WTC11 (cell line): ENCODE results near the gene CRYGN. TPM values are rescaled to one million over a fixed set of nuclear protein-coding genes. Genes with fewer than 3 reads are reported as not detected.
A peak's percentile ranks its signal among the peaks of the same experiment; 100 is the strongest.

Experiments used
- ATAC-seq: fragments of 200-7000 bp; cut with Tn5 transposase; 2 replicates; pipeline ENCODE4 v1.10.0; 2021; ENCODE audit warnings: mild to moderate bottlenecking, moderate library complexity
- CTCF ChIA-PET: fragments of 300-600 bp; sonication (Branson Sonifier 250); formaldehyde crosslinking; loops from one replicate; lab custom pipeline; 2021; ENCODE audit warnings: antibody characterized with exemption; lab: Charles Lee
- POLR2A ChIA-PET: fragments of 350-600 bp; sonication (Branson Sonifier 250); formaldehyde crosslinking; loops from one replicate; lab custom pipeline; 2021; ENCODE audit warnings: antibody characterized with exemption; lab: Charles Lee
- DNase-seq: peaks from one replicate; pipeline ENCODE4 v3.0.0; 2021; ENCODE audit warnings: low spot score
- H3K27ac Mint-ChIP-seq: 2 replicates; pipeline ENCODE4 v1.8.0; 2021; ENCODE audit warnings: mixed read lengths
- H3K27me3 Mint-ChIP-seq: 2 replicates; pipeline ENCODE4 v1.8.0; 2021; ENCODE audit warnings: low read depth, mild to moderate bottlenecking, moderate library complexity, mixed read lengths
- H3K36me3 Mint-ChIP-seq: 2 replicates; pipeline ENCODE4 v1.8.0; 2021; ENCODE audit warnings: mixed read lengths
- H3K4me1 Mint-ChIP-seq: 2 replicates; pipeline ENCODE4 v1.8.0; 2022; ENCODE audit warnings: mixed read lengths
- H3K4me3 Mint-ChIP-seq: 2 replicates; pipeline ENCODE4 v1.8.0; 2021; ENCODE audit warnings: mild to moderate bottlenecking, moderate library complexity, mixed read lengths
- H3K9me3 Mint-ChIP-seq: 2 replicates; pipeline ENCODE4 v1.8.0; 2021; ENCODE audit warnings: mixed read lengths
- AR ChIP-seq: fragments of 250-450 bp; sonication (Bioruptor Pico); IDR thresholded peaks from 2 replicates; pipeline ENCODE4 v1.9.0; 2021; ENCODE audit warnings: mild to moderate bottlenecking
- ATF3 ChIP-seq: sonication (generic); formaldehyde crosslinking; conservative IDR thresholded peaks from 2 replicates; pipeline ENCODE4 v1.8.1; 2022; ENCODE audit warnings: mild to moderate bottlenecking, missing genetic modification reagents
- CBFB ChIP-seq: sonication (generic); formaldehyde crosslinking; IDR thresholded peaks from 2 replicates; pipeline ENCODE4 v1.8.1; 2022; ENCODE audit warnings: mild to moderate bottlenecking, low read depth, missing genetic modification reagents
- E2F1 ChIP-seq: sonication (generic); formaldehyde crosslinking; IDR thresholded peaks from 2 replicates; pipeline ENCODE4 v1.8.0; 2022; ENCODE audit warnings: mild to moderate bottlenecking, missing genetic modification reagents
- ERG ChIP-seq: fragments of 250-450 bp; sonication (Bioruptor Pico); IDR thresholded peaks from 2 replicates; pipeline ENCODE4 v1.8.0; 2021; ENCODE audit warnings: mild to moderate bottlenecking
- GABPB1 ChIP-seq: sonication (generic); formaldehyde crosslinking; IDR thresholded peaks from 2 replicates; pipeline ENCODE4 v1.8.1; 2023; ENCODE audit warnings: mild to moderate bottlenecking, missing genetic modification reagents
- GRHL2 ChIP-seq: fragments of 250-450 bp; sonication (Bioruptor Pico); IDR thresholded peaks from 2 replicates; pipeline ENCODE4 v1.8.0; 2022; ENCODE audit warnings: mild to moderate bottlenecking, moderate library complexity; ENCODE audit not compliant: insufficient replicate concordance, severe bottlenecking
- HMGXB4 ChIP-seq: sonication (generic); formaldehyde crosslinking; IDR thresholded peaks from 2 replicates; pipeline ENCODE4 v1.8.1; 2023; ENCODE audit warnings: mild to moderate bottlenecking, moderate library complexity, missing genetic modification reagents
- IRF1 ChIP-seq: sonication (generic); formaldehyde crosslinking; IDR thresholded peaks from 2 replicates; pipeline ENCODE4 v1.8.0; 2023; ENCODE audit warnings: missing genetic modification reagents
- IRF2 ChIP-seq: sonication (generic); formaldehyde crosslinking; IDR thresholded peaks from 2 replicates; pipeline ENCODE4 v1.8.0; 2022; ENCODE audit warnings: low read depth, missing genetic modification reagents, borderline replicate concordance
- NFE2L1 ChIP-seq: sonication (generic); formaldehyde crosslinking; IDR thresholded peaks from 2 replicates; pipeline ENCODE4 v1.8.1; 2023; ENCODE audit warnings: missing genetic modification reagents
- SMAD4 ChIP-seq: sonication (generic); formaldehyde crosslinking; IDR thresholded peaks from 2 replicates; pipeline ENCODE4 v1.8.0; 2022; ENCODE audit warnings: mild to moderate bottlenecking, missing genetic modification reagents
- TCF7 ChIP-seq: sonication (generic); formaldehyde crosslinking; IDR thresholded peaks from 2 replicates; pipeline ENCODE4 v1.8.0; 2022; ENCODE audit warnings: mild to moderate bottlenecking, low read depth, missing genetic modification reagents, moderate library complexity
- TEAD4 ChIP-seq: sonication (generic); formaldehyde crosslinking; IDR thresholded peaks from 2 replicates; pipeline ENCODE4 v1.8.0; 2022; ENCODE audit warnings: mild to moderate bottlenecking, missing genetic modification reagents
- ZNF138 ChIP-seq: sonication (generic); formaldehyde crosslinking; conservative IDR thresholded peaks from 2 replicates; pipeline ENCODE4 v1.8.1; 2022; ENCODE audit warnings: mild to moderate bottlenecking, moderate library complexity, missing genetic modification reagents
- ZNF219 ChIP-seq: sonication (generic); formaldehyde crosslinking; IDR thresholded peaks from 2 replicates; pipeline ENCODE4 v1.8.0; 2023; ENCODE audit warnings: missing genetic modification reagents, mild to moderate bottlenecking, borderline replicate concordance
- ZNF281 ChIP-seq: sonication (generic); formaldehyde crosslinking; IDR thresholded peaks from 2 replicates; pipeline ENCODE4 v1.8.0; 2023; ENCODE audit warnings: mild to moderate bottlenecking, missing genetic modification reagents
- ZNF425 ChIP-seq: fragments of 250-450 bp; sonication (Bioruptor Pico); conservative IDR thresholded peaks from 2 replicates; pipeline ENCODE4 v1.9.0; 2021; ENCODE audit warnings: mild to moderate bottlenecking
- ZNF671 ChIP-seq: fragments of 250-450 bp; sonication (Bioruptor Pico); IDR thresholded peaks from 2 replicates; pipeline ENCODE4 v1.8.0; 2021; ENCODE audit warnings: mild to moderate bottlenecking
- total RNA-seq: library from RNA; stranded (reverse); gene quantifications from 3 replicates; pipeline ENCODE4 v1.2.3, GENCODE V29; 2021

CRYGN gene
- total RNA-seq, 1 experiment from 2014 or later, result 1.5 TPM

GRCh38 chr7:151439855-151440798 lies at the start of gene CRYGN (continued):
- TF ChIP-seq ZNF671 (CRISPR knock-in tag) (no peak), ATF3 (no peak), GRHL2 (CRISPR knock-in tag) (no peak), IRF1 (CRISPR knock-in tag) (no peak), CBFB (CRISPR knock-in tag) (0 out of 2 replicates have a peak, but pooled peaks have one; percentile 48), IRF2 (CRISPR knock-in tag) (no peak), SMAD4 (CRISPR knock-in tag) (no peak), E2F1 (CRISPR knock-in tag) (no peak), AR (CRISPR knock-in tag) (no peak), ZNF425 (no peak), ERG (CRISPR knock-in tag) (no peak)

GRCh38 chr7:151489498-151489897 lies 49.6 kb upstream of the CRYGN start:
- POLR2A ChIA-PET, result no interaction called here
- TF ChIP-seq ZNF138 (CRISPR knock-in tag) (no peak), ZNF219 (no peak), HMGXB4 (no peak), TEAD4 (no peak), NFE2L1 (CRISPR knock-in tag) (no peak), ZNF281 (CRISPR knock-in tag) (no peak), TCF7 (CRISPR knock-in tag) (no peak), GABPB1 (CRISPR knock-in tag) (no peak)
- ATAC-seq, result no peak
- Mint-ChIP-seq H3K36me3 (peaks cover 56% of the 10 kb centered on the region), H3K4me3 (no peak overlapping the region), H3K9me3 (peaks cover 3% of the 10 kb centered on the region; the same call in 1 of the 2 replicates), H3K27me3 (no peaks in the 10 kb centered on the region), H3K27ac (peak overlapping the region; percentile 30), H3K4me1 (peaks cover 59% of the 10 kb centered on the region)
- CTCF ChIA-PET, result interaction anchor here (0.9 kb wide), 2 partner anchors 18 to 138 kb away, joined by 3 read pairs; no protein-coding TSS in a partner anchor
- no peak for DNase-seq
